HG03045 (cell line): ENCODE data around the gene TWSG1.

ENCODE experiments used
- ATAC-seq: cut with Tn5 transposase; IDR thresholded peaks from one replicate; pipeline ENCODE4 v1.9.1; 2021; ENCODE audit warnings: mild to moderate bottlenecking, moderate library complexity; ENCODE audit not compliant: unreplicated experiment

Gene TWSG1

DNA sequence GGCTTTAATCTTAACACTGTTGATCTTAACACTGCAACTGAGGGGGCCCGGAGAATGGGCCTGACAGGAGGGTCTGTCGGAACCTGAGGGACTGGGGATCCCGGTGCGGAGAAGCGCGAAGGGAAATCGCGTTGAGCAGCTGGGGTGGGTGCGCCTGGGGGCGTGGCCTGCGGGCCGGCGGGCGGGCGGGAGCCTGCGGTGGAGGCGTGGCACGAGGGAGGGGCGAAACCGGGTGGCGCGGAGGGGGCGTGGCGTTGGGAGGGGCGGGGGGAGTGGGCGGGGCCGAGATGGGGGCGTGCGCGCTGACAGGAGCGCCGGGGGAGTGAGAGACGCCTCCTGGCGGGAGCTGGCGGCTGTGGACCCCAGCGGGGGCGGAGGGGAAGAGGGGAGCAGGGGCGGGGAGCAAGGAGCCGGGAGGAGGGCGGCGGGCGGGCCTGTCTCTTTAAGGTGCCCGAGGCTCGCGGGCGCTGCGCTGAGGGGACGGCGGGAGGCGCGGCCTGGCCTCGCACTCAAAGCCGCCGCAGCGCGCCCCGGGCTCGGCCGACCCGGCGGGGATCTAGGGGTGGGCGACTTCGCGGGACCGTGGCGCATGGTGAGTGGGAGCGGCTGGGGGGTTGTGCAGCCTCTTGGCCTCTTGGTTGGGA, at the start of gene TWSG1:
Gene TWSG1, plus strand, starts transcription at position 445 of the 644 bp plus-strand sequence. CDS start 2,457 bp downstream, outside the sequence.
- ATAC-seq, result peak; percentile 83

DNA sequence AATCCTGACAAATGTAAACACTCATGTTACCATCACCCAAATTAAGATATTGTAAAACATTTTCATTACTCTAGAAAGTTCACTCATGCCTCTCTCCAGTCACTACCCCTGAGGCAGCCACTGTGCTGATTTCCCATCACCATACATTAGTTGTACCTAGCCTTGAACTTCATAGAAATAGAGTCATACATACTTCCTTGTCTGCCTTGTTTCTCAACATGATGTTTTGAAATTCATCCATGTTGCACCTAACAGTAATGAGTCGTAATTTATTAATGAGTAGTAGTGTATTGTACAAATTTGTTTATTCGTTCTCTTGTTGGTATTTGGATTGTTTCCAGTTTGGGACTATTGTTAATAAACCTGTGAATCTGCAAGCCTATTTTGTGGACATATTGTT, 49.0 kb upstream of the TWSG1 start:
- no peak for ATAC-seq

DNA sequence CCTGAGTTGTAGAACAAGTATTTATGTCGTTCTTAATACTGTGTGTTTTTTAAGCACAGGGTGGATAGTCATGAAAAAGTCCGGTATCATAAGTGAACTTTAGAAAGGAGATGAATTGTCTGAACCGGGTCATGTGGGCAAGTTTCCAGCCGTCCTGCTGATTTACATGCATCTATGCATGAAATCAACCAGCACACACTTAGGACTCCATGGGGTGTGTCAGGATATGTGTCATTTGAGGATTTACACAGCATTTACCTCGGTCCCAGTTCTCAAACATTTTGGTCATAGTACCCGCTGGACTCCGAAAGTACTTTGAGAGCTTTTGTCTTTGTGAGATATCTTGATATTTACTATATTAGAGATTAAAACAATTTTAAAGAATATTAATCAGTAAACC, 47.5 kb upstream of the TWSG1 start:
- no peak for ATAC-seq

GRCh38 chr18:9289698-9290097, 44.9 kb upstream of the TWSG1 start:
- ATAC-seq, result no peak

DNA sequence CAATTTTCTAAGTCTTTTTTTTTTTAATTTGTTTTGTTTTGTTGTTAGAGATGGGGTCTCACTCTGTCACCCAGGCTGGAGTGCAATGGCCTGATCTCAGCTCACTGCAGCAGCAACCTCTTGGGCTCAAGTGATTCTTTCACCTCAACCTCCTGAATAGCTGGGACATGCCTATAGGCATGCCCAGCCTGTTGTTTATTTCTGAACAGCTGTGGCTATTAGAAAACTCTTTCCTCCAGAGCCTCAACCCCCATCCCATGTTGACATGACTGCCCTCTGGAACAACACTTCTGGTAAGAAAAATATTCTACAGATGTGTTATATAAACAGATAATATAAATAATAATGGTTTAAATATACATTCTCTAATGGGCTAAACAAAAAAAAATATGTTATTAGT, 44.4 kb upstream of the TWSG1 start:
- no peak for ATAC-seq

- no peak for ATAC-seq
Measured at GRCh38 chr18:9292047-9292446, 42.5 kb upstream of the TWSG1 start.

DNA sequence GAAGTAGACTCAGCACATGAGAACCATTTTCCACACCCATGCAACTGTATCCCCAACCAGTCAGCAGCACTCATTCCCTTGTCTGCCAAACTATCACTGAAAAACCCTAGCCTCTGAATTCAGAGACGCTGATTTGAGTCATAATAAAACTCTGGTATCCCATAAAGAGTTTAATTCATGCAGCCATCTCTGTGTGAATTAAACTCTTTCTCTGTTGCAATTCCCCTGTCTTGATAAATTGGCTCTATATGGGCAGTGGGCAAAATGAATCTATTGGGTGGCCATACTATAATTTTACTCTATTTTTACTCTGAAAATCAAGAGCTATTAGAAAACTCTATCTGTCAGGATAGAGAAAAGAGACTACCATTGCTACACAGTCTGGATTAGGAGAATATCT, 40.6 kb upstream of the TWSG1 start:
- ATAC-seq, result no peak

- no peak for ATAC-seq
Measured at GRCh38 chr18:9296233-9297006, 38.2 kb upstream of the TWSG1 start.

DNA sequence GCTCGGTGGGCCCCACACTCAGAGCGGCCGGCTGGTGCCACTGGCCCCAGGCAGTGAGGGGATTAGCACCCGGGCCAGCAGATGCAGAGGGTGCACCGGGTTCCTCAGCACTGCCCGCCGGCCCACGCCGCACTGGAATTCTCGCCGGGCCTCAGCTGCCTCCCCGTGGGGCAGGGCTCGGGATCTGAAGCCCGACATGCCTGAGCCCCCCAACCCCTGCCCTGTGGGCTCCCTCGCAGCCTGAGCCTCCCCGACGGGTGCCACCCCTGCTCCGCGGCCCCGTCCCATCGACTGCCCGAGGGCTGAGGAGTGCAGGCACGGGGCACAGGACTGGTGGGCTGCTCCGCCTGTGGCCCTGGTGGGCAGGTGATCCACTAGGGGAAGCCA, 37.6 kb upstream of the TWSG1 start:
- no peak for ATAC-seq

GRCh38 chr18:9304388-9305070, 30.0 kb upstream of the TWSG1 start:
- ATAC-seq, result no peak

- no peak for ATAC-seq
Measured at GRCh38 chr18:9319333-9319732, 15.2 kb upstream of the TWSG1 start.

- no peak for ATAC-seq
Measured at GRCh38 chr18:9321017-9321452, 13.5 kb upstream of the TWSG1 start.

- no peak for ATAC-seq
Measured at GRCh38 chr18:9321736-9322135, 12.8 kb upstream of the TWSG1 start.

GRCh38 chr18:9322744-9323143, 11.8 kb upstream of the TWSG1 start:
- ATAC-seq, result no peak

- ATAC-seq, result no peak
Measured at GRCh38 chr18:9323750-9324445, 10.7 kb upstream of the TWSG1 start.

GRCh38 chr18:9325716-9326115, 8.9 kb upstream of the TWSG1 start:
- no peak for ATAC-seq

DNA sequence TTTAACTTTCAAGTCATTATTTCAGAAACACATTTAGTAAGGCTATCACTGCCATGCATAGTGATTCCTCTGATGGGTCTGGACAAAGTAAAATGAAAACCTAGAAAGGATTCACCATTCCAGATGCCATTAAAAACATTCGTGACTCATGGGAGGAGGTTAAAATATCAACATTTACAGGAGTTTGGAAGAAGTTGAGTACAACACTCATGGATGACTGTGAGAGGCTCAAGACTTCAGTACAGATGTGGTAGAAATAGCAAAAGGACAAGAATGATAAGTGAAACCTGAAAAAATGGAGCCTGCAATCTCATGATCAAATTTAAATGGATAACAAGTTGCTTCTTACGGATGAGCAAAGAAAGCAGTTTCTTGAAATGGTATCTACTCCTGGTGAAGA, 5.8 kb upstream of the TWSG1 start:
- no peak for ATAC-seq

DNA sequence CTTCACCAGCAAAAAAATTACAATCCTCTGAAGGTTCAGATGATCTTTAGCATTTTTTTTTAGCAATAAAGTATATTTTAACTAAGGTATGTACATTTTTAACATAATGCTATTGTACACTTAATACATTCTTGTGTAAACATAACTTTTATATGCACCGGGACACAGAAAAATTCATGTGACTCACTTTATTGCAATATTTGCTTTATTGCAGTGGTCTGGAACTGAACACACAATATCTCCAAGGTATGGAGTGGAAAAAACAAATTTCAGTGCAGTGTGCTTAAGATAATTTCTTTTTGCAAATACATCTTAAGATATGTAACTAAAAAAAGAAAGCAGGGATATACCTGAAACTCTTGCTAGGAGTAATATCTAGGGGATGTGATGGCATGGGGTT, 5.1 kb upstream of the TWSG1 start:
- no peak for ATAC-seq

- no peak for ATAC-seq
Measured at GRCh38 chr18:9330419-9330818, 4.2 kb upstream of the TWSG1 start.

DNA sequence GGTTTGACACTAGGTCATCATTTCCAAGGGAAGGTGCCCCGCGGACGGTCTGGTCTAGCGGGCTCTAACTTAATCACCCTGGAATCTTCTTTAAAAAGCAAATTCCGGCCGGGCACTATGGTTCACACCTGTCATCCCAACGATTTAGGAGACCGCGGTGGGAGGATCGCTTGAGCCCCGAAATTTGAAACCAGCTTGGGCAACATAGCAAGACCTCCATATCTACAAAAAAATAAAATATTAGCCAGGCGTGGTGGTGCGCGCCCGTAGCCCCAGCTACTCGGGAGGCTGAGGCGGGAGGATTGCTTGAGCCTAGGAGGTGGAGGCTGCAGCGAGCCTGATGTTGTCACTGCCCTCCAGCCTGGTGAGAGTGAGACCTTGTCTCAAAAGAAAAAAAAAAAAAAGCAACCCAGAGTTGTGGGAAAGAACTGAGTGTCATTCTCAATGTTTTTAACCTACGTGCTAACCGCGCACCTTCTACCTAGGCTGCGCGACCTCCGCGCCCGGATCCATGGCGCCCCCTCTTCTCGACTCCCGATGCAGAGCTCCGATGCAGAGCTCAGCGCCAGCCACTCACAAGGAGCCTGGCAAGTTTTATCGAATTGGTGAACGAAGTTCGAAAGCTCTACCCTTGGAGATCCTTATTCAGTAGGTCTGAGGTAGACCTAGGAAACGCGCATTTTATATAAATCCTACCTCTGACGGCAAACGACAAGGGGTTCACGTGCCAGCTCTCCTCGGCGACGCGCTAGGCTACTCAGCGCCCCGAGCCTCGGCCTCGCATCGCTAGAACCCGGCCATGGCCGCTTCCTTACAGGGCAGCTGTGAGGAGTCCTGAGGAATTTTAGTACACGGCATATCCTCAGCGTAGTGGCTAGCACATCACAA, 888 bp upstream of the TWSG1 start:
- ATAC-seq, result peak; percentile 35
